ENCODE measurements around the gene ITGB1BP1.

DNA sequence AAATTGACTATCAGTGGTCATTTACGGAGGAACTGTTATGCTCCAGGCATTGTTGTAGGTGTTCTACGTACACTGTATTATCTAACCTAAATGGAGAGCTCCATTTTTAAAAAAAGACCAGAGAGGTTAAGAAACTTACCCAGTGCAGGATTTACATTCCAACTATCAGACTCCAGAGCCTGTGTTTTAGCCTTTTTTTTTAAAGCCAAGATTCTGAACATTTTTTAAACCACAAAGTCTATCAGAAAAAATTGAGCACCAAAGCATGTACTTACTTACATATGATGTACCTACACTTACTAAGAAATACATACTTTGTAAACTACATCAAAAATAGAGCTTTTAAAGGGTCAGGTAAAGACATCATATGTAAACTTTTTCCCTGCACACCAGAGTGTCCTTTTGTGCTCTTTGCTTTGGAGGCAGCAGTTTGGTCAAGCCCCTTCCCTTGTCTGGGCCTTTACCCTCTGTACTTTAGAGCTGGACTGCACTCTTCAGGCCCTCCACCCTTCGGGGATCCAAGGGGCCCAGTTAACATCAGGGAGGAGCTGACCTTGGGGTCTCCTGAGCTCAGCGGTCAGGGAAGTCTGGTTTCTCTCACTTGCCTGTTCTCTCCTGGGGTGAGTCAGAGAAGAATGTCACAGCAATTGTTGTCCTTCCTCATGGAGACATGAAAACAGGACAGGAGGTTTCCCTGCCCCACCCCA lies 58.4 kb downstream of the ITGB1BP1 start:
- TF ChIP-seq, protein P1, sequence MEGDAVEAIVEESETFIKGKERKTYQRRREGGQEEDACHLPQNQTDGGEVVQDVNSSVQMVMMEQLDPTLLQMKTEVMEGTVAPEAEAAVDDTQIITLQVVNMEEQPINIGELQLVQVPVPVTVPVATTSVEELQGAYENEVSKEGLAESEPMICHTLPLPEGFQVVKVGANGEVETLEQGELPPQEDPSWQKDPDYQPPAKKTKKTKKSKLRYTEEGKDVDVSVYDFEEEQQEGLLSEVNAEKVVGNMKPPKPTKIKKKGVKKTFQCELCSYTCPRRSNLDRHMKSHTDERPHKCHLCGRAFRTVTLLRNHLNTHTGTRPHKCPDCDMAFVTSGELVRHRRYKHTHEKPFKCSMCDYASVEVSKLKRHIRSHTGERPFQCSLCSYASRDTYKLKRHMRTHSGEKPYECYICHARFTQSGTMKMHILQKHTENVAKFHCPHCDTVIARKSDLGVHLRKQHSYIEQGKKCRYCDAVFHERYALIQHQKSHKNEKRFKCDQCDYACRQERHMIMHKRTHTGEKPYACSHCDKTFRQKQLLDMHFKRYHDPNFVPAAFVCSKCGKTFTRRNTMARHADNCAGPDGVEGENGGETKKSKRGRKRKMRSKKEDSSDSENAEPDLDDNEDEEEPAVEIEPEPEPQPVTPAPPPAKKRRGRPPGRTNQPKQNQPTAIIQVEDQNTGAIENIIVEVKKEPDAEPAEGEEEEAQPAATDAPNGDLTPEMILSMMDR (IDR thresholded peaks at IDR 0.05) = no peak
- no peak for TF ChIP-seq POLR2A (IDR thresholded peaks at IDR 0.05)

Data from Peyer's patch (tissue), 4 donors.